ENCODE results near the gene NEK3.
"Not testable (repeated sequence)": the region's sequence is repeated elsewhere in the genome, so short reads cannot be mapped to it uniquely, and the experiment has no call there.

Gene NEK3, protein sequence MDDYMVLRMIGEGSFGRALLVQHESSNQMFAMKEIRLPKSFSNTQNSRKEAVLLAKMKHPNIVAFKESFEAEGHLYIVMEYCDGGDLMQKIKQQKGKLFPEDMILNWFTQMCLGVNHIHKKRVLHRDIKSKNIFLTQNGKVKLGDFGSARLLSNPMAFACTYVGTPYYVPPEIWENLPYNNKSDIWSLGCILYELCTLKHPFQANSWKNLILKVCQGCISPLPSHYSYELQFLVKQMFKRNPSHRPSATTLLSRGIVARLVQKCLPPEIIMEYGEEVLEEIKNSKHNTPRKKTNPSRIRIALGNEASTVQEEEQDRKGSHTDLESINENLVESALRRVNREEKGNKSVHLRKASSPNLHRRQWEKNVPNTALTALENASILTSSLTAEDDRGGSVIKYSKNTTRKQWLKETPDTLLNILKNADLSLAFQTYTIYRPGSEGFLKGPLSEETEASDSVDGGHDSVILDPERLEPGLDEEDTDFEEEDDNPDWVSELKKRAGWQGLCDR

DNA sequence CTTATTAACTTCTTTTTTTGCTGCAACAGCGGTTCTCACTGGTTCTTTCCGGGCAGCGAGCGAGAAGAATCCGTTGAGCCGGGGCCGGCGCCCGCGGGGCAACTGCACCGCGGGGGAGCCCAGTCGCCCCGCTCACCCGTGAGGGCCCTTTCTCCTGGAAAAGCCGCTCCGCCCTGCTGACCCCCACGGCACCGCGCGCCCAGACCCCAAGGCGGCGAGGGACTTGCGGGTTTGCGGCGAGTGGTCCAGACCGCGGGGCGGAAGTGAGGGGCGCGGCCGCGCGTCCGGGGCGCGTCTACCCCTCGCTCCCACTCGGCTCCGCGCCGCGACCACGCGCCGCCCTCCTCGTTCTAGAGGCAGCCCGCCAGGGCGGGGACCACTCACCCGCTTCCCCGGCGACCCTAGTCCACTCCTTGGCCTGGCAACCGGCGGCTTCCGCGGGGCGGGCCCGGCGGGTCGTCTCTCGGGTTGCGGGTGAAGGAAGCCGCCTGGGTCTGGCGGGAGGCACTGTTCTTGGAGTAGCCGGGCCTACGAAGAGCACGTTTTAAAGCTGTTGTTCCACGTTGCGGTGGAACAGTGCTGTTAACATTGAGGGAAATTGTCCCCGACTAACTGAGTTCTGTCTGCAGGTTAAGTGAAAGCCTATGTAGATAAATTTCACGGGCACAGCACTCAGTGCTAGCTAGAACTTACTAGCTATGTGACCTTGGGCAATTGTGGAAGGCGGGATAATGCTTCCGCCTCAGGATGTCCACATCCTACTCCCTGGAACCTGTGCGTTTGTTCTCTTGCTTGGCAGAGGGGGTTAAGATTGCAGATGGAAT lies at the start of gene NEK3:
Gene NEK3, minus strand, starts transcription at position 439 of the 824 bp plus-strand sequence. CDS start 3,406 bp downstream, outside the sequence.
- no peak for TF ChIP-seq JUND (IDR thresholded peaks at IDR 0.05; ENCODE audit: low read depth)
- in situ Hi-C loops (cut with HindIII; ENCODE audit: low pct_unique_long_range_greater_than_20kb, low sequenced_read_pairs) = no loop called here

DNA sequence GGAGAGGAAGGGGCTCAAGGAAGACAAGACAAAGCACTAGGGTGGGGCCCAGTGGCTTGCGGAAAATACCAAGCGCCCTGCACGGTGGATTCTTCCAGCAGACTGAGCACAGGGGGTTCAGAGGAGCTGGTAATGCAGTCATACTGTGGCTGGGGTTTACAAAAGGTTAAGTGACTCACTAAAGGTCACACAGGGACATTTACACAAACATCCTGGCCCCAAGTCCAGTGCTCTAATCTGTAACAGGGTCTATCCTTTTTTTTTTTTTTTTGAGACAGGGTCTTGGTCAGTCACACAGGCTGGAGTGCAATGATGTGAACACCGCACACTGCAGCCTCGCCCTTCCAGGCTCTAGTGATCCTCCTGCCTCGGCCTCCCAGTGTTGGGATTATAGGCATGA lies 49.0 kb upstream of the NEK3 start:
- DNase-seq (ENCODE audit: low read depth in 1 of 2, low spot score in 1 of 2); in situ Hi-C loops (cut with HindIII; ENCODE audit: low pct_unique_long_range_greater_than_20kb, low sequenced_read_pairs): not testable (repeated sequence)

More for the DNA sequence above, at the start of gene NEK3:
- peak; percentile 23 to 60 for DNase-seq (ENCODE audit: low read depth in 1 of 2, low spot score in 1 of 2)

DNA sequence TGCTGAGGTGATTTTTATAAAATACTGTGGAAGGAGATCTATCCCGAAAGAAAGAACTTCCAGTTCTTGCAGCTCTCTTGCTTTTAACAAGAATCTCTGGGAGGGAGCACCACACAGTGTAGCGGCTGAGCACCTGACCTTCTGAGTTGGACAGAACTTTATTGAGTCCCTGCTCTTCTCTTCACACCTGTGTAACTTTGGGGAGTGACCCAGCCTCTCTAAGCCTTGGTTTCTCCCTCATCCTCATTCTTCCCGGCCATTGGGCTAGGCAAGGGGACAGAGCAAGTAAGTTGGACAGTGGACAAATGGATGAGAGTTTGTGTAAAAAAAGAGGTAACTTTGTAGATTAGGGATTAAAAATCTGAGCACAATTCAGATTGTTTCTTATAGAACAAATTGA lies 48.5 kb upstream of the NEK3 start:
- in situ Hi-C loops (cut with HindIII; ENCODE audit: low pct_unique_long_range_greater_than_20kb, low sequenced_read_pairs); DNase-seq (ENCODE audit: low read depth in 1 of 2, low spot score in 1 of 2): not testable (repeated sequence)

DNA sequence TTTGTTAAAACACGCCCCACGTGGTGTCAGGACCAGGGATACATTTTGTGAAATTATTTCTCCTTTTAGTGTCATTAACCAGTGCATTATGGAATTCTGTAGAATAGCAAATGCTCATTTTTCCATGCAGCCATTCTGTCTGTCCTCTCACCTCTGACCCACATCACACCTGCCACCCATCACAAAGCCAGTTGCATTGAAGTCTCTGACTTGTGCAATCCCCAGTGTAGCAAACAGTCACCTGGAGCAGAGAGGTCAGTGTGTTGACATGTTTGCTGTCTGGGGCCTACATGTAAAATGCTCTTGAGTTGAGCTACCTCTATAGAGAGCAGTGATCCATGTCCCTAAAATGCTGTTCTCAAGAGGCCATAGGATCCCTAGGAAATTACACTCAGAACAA lies 47.9 kb upstream of the NEK3 start:
- in situ Hi-C loops (cut with HindIII; ENCODE audit: low pct_unique_long_range_greater_than_20kb, low sequenced_read_pairs); DNase-seq (ENCODE audit: low read depth in 1 of 2, low spot score in 1 of 2): not testable (repeated sequence)

DNA sequence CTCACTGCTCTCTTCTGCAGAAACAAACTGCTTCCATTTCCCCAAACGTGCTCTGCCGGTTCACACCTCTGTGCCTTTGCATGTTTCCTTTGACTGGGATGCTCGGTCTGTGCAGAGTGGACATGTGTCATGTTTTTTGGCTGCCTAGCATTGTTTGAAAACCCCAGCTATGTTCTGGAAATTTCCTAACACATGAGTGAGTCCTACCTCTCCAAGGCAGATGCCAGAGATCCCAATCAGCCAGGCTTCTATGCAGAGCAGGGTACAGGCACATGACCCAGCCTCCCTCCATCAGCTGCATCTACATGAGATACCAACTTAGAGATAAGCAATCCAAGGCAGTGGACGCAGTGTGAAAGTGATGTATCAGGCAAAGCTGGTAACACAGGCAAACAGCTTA lies 45.1 kb upstream of the NEK3 start:
- in situ Hi-C loops (cut with HindIII; ENCODE audit: low pct_unique_long_range_greater_than_20kb, low sequenced_read_pairs); DNase-seq (ENCODE audit: low read depth in 1 of 2, low spot score in 1 of 2): not testable (repeated sequence)

DNA sequence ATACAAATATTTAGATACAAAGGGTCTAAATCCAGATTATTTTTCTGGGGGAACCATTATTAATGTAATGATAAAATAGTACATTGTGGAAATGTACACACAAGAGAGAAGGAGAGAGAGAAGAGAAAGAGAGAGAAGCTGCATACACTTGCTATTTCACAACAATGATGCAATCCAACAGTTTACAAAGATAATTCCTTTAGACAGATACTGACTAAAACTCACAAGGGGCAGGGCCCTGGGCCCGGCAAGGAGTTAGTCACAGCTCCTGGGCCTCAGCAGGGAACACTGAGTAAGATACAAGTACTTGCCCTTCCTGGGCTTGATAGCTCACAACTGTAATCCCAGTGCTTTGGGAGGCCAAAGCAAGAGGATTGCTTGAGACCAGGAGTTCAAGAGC lies 44.5 kb upstream of the NEK3 start:
- DNase-seq (ENCODE audit: low read depth in 1 of 2, low spot score in 1 of 2); in situ Hi-C loops (cut with HindIII; ENCODE audit: low pct_unique_long_range_greater_than_20kb, low sequenced_read_pairs): not testable (repeated sequence)

DNA sequence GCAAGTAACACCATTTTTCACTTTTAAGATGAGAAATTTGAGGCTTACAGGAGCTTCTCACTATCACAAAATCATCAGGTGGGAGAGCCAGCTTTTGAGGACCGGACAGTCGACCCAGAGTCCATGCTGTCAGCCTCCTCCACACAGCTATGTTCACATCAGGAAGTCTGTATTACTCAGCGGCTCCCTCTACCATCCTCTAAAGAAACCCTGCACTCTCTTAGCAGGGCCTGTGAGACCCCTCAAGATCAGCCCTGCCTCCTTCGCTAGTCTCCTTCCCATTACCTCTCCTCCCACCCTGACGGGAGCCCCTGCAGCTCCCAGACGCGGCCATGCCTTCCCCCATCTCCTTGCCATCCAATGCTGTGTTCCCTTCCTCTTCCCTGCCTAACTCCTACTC lies 43.1 kb upstream of the NEK3 start:
- DNase-seq (ENCODE audit: low read depth in 1 of 2, low spot score in 1 of 2); in situ Hi-C loops (cut with HindIII; ENCODE audit: low pct_unique_long_range_greater_than_20kb, low sequenced_read_pairs): not testable (repeated sequence)

DNA sequence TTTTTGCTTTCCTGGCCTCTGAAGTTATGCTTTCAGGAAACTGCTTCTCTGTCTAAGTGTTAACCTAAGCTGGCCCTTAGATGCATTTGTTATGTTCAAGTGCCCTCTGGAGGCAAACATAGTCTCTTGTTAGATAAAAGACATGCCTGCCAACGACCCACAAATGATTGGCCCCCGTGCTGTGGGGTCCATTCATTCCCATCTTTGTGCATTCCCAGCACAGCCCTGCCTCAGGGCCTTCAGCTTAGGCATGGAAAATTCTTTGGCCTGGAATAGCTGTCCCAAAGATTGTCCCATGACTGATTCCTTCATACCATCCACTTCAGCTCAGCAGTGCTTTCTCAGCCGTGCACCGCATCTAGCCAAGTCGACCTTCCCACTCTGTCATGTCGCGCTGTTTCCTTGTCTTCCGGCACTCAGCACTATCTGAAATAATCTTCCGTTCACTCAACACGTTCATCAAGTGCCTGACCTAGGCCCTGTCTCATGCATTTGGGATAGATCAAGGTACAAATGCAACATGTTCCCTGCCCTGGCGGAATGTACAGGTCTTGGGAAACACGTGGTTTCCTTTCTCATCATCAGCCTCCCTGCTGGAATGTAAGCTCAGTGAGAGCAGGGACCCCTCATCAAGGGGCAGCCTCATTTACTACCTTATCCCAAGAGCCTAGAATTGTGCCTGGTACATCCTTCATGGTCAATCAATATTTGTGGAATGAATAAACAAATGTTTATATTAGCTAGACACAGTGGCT lies 42.2 kb upstream of the NEK3 start:
- in situ Hi-C loops (cut with HindIII; ENCODE audit: low pct_unique_long_range_greater_than_20kb, low sequenced_read_pairs) = not testable (repeated sequence)
- DNase-seq (ENCODE audit: low read depth in 1 of 2, low spot score in 1 of 2) = peak in 1 of 2 experiments; percentile 47

DNA sequence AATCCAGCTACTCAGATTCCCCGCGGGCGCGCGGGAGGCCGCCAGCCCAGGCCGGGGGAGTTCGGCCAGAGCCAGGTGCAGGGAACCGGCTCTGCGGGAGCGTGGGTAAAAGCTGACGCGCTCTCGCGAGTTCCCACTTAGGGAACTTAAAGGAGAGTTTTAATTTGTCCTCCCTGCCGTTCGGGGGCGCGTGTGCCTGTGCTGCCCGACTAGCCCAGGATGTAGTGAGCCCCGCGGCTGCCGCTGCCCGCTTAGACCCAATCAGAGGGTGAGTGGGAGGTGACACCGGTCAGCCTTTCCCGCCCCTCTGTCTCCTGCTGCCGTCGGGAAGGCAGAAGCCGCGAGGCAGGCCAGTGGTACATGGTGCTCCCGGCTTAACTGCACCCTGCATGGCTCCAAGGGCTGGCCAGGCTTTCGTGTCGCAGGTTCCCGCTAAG lies 36.0 kb upstream of the NEK3 start:
- TF ChIP-seq JUND (IDR thresholded peaks at IDR 0.05; ENCODE audit: low read depth) = no peak
- in situ Hi-C loops (cut with HindIII; ENCODE audit: low pct_unique_long_range_greater_than_20kb, low sequenced_read_pairs) = no loop called here
- DNase-seq (ENCODE audit: low read depth in 1 of 2, low spot score in 1 of 2) = peak; percentile 25 to 90

DNA sequence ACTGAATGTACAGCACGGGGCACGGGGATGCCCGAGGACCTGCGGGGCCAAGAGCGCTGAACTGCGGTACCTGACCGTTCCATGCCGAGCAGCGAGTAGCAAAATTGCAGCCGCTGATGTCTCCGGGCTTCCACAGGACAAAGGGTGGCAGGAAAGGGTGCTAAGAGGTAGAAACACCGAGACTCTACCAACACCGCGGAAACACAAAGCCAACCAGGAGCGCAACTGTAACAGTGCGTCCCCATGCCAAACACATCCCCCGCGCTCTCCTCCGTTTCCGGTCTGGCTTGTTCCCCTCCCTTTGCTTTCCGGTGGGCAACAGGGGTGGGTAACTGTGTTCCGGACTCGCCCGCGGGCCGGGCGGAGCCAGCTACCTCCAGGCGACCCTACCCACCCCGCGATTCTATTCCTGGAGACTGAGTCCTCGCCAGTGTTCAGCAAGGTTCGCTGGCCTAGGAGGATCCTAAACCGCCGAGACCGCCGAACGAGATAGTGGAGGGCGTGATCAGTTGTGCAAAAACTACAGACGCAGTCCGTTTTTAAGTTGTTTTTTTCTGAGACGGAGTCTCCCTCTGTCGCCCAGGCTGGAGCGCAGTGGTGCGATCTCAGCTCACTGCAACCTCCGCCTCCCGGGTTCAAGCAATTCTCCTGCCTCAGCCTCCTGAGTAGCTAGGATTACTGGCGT lies 34.9 kb upstream of the NEK3 start:
- in situ Hi-C loops (cut with HindIII; ENCODE audit: low pct_unique_long_range_greater_than_20kb, low sequenced_read_pairs) = no loop called here
- peak; percentile 32 to 85 for DNase-seq (ENCODE audit: low read depth in 1 of 2, low spot score in 1 of 2)

DNA sequence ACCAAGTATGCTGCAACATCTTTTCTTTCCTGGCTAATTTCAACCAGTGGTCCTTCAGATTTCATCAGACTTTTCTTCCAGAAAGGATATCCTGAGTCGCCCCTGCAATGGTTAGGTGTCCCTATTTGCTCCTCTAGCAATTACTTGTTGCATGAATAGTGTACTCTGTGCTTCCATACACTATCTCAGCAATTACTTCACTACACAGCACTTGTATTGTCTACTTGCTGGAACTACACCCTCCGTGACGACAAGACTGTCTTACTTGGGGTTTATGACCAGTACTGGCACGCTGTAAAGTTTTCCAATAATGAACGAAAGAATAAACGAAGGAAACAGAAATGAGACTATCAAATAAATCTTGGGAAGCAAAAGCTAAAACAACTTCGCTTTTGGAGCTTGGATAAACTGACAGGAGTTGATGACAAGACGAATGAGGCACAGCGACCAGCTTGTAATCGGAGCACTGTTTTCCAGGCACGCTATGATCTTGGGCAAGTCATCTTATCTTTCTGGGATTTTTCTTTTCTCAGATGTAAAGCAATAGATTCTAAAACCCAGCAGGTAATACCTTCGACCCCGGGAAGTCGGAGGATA lies 34.3 kb upstream of the NEK3 start:
- in situ Hi-C loops (cut with HindIII; ENCODE audit: low pct_unique_long_range_greater_than_20kb, low sequenced_read_pairs); DNase-seq (ENCODE audit: low read depth in 1 of 2, low spot score in 1 of 2): not testable (repeated sequence)

More for the DNA sequence above, 34.9 kb upstream of the NEK3 start:
- no peak for TF ChIP-seq JUND (IDR thresholded peaks at IDR 0.05; ENCODE audit: low read depth)

DNA sequence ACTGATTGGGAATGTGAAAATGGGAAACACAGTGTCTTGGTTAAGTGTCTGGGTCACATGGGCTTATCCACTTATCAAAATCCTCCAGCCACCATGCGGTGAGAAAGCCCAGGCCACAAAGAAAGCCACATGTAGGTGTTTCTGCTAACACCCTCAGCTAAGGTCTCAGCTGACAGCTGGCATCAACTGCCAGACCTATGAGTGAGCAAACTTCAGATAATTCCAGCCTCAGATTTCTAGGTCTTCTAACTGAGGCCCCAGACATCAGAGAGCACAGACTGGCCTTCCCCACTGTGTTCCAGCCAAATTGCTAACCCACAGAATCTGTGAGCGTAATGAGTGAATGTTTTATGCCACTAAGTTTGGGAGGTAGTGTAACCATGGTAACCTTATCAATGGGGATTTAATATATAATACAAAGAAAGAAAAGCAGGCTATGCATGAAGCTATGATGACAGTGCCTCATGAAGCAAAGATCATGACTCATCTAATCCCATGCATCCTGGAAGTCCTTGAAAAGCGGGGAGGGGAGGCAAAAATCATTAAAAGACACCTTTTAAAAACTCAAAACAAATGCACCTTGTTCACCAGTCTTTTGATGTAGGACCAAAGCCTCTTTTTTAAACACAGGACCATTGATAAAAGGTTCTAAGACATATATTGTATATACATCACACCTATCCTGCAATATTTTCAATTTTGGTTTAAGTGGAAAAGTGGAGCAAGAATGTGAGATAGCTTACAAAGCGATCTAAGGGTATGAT lies 28.2 kb upstream of the NEK3 start:
- in situ Hi-C loops (cut with HindIII; ENCODE audit: low pct_unique_long_range_greater_than_20kb, low sequenced_read_pairs); DNase-seq (ENCODE audit: low read depth in 1 of 2, low spot score in 1 of 2): not testable (repeated sequence)

Measured in T47D (cell line).